Prostate gland (tissue), 2 donors: ENCODE measurements around the gene PRKG1. TPM values are rescaled to one million over a fixed set of nuclear protein-coding genes. Genes with fewer than 3 reads are reported as not detected.

ENCODE experiments used
- DNase-seq: peaks from one replicate; pipeline ENCODE4 v3.0.0-alpha.2; 2019; ENCODE audit warnings: low spot score
- H3K27ac ChIP-seq, 2 donors: fragments of 200-600 bp; sonication (generic); 2 replicates each; pipeline ENCODE4 v1.5.1; 2017 to 2019
- H3K27me3 ChIP-seq: fragments of 200-600 bp; sonication (generic); replicated peaks from 2 replicates; pipeline ENCODE4 v1.5.1; 2019; ENCODE audit not compliant: insufficient read depth
- H3K36me3 ChIP-seq, 2 donors: fragments of 200-600 bp; sonication (generic); 1 replicate in 1 of 2; 2 replicates in 1 of 2; pipeline versions ENCODE4 v1.5.1 to v1.8.1; 2017 to 2019
- H3K4me1 ChIP-seq: fragments of 200-600 bp; sonication (generic); replicated peaks from 2 replicates; pipeline ENCODE4 v1.5.1; 2019
- H3K4me3 ChIP-seq, 2 donors: fragments of 200-600 bp; sonication (generic); 2 replicates each; pipeline ENCODE4 v1.5.1; 2017 to 2019
- H3K9me3 ChIP-seq: fragments of 200-600 bp; sonication (generic); 2 replicates; pipeline ENCODE4 v1.5.1; 2017
- POLR2A ChIP-seq: fragments of 450-650 bp; IDR thresholded peaks from one replicate; pipeline ENCODE4 v1.6.1; 2016; ENCODE audit warnings: antibody characterized with exemption, mild to moderate bottlenecking
- POLR2AphosphoS5 ChIP-seq: sonication (generic); formaldehyde crosslinking; IDR thresholded peaks from one replicate; pipeline ENCODE4 v1.6.1; 2017; ENCODE audit warnings: antibody characterized with exemption
- WGBS: methylation state at CpG from one replicate; pipeline ENCODE4 v1.1.5; 2018; 5-methylcytosine and 5-hydroxymethylcytosine counted together
- intact Hi-C: fragments of 100-400 bp; cut with DNase I; formaldehyde crosslinking; loops from one replicate; pipeline ENCODE4 v1.14.2; 2022
- total RNA-seq, 2 donors: library from RNA; depleted of rRNA; stranded (reverse); fragments of >200 nt; gene quantifications; one replicate each; pipeline ENCODE4 v1.1.0, GENCODE V29; 2016
- TF ChIP-seq, protein P1 (sequence below), 4 experiments: fragments of 200-600 bp in 2 of 4; fragments of 450-650 bp in 2 of 4; sonication (generic) in 2 of 4; IDR thresholded peaks; 1 replicate in 3 of 4; 2 replicates in 1 of 4; pipeline ENCODE4 v1.5.1; 2016 to 2019; ENCODE audit warnings: antibody characterized with exemption in 4 of 4, mild to moderate bottlenecking in 2 of 4, moderate library complexity in 2 of 4

PRKG1 gene
- total RNA-seq, 2 donors from 2014 or later: 2.7 to 9.0 TPM

DNA sequence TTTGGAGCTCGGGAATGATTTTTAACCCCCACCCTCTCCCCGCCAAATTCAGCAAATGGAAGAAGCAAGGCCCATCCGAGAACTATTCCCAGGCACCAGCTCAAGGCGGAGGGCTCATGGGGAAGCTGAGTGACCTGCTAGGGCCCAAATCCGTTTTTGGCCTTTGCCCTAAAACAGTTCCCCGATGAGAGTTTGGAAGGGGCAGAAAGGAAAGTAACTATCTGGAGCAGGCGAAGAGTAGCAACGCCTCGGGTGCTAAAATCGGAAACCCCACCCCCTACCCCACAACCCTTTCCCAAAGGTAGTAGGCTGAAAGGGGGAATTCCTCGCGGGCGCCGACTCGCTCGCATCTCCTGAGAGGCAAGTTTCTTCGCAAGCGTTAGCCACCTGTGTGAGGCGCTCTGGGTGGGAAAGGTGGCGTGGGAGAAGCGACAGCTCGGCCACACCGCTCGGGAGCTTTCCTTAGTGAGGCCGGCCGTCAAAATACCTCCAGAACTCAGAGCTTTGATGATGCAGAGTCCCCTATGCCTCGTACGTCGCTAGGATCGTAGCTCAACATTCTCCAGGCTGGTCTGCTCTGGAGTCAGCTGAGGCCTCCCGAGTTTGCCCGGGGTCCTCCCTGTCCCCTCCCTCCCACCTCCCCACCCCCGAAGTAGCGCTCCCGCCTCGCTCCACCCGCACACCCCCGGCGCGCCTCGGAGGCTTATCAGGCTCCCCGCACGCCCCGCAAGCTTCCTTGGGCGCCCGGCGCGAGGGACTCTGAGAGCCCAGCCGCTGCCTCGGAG lies 642 bp upstream of the PRKG1 start:
- Histone ChIP-seq H3K27ac (peak overlapping the region; percentile 70 to 78), H3K36me3 (no peaks in the 10 kb centered on the region), H3K9me3 (no peaks in the 10 kb centered on the region), H3K27me3 (no peaks in the 10 kb centered on the region), H3K4me1 (no peaks in the 10 kb centered on the region), H3K4me3 (peak overlapping the region; percentile 44 to 56)
- intact Hi-C loops: loop anchor here (5.0 to 10.0 kb wide), 5 partner anchors 161 to 1139 kb away; partner anchors contain the start of gene CSTF2T
- peak; percentile 7 for TF ChIP-seq POLR2A
- TF ChIP-seq POLR2AphosphoS5: no peak
- DNase-seq: peak; percentile 11
- 6% methylated on average over 32 of the region's 50 CpGs for WGBS

DNA sequence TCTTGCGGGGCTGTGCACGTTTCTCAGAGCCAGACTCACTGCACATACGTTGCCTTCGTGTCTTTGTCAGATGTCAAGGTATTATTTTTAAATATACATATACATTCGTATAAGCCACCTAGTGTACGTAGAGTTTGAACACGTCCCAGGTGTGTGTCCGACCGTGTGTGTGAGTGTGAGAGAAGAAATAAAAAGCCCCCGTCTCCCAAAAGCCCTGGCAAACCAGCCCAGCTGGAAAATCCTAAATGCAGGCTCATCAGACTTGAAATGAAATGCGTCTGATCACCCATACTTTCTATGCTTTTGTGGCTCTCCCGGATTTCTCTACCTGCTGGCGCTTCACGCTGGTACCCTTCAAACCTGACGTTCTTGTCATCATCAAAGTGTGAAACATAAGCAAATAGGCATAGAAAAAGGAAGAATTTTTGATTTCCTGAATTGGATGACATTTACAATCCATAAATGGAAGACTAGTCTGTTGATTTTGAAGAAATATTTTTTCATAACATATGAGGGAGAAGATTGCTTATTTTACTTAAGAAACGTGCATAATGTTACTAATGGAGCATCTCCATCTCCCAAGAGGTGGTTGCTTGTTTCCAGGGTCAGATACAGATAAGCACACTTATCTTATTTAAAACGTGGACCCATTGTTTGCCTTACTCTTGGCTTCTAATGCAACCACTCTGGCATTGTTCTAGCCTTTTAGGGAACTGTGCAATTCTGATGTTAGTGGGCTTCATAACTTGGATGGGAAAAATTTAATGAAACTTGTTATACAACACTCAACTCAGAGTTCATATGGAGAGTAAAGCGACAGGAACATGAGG lies 971 bp downstream of the PRKG1 start:
- Histone ChIP-seq H3K27me3 (no peaks in the 10 kb centered on the region), H3K9me3 (no peaks in the 10 kb centered on the region), H3K4me1 (no peaks in the 10 kb centered on the region), H3K4me3 (peak overlapping the region; percentile 44 to 56), H3K36me3 (no peaks in the 10 kb centered on the region), H3K27ac (peak overlapping the region; percentile 70 to 78)
- no peak for DNase-seq
- intact Hi-C loops: loop anchor here (10.0 kb wide), 3 partner anchors 160 to 620 kb away; partner anchors contain the start of gene CSTF2T
- 13% methylated on average over 18 of the region's 18 CpGs for WGBS
- TF ChIP-seq, protein P1, sequence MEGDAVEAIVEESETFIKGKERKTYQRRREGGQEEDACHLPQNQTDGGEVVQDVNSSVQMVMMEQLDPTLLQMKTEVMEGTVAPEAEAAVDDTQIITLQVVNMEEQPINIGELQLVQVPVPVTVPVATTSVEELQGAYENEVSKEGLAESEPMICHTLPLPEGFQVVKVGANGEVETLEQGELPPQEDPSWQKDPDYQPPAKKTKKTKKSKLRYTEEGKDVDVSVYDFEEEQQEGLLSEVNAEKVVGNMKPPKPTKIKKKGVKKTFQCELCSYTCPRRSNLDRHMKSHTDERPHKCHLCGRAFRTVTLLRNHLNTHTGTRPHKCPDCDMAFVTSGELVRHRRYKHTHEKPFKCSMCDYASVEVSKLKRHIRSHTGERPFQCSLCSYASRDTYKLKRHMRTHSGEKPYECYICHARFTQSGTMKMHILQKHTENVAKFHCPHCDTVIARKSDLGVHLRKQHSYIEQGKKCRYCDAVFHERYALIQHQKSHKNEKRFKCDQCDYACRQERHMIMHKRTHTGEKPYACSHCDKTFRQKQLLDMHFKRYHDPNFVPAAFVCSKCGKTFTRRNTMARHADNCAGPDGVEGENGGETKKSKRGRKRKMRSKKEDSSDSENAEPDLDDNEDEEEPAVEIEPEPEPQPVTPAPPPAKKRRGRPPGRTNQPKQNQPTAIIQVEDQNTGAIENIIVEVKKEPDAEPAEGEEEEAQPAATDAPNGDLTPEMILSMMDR (IDR thresholded peaks at IDR 0.05): no peak
- TF ChIP-seq POLR2A: no peak
- no peak for TF ChIP-seq POLR2AphosphoS5

DNA sequence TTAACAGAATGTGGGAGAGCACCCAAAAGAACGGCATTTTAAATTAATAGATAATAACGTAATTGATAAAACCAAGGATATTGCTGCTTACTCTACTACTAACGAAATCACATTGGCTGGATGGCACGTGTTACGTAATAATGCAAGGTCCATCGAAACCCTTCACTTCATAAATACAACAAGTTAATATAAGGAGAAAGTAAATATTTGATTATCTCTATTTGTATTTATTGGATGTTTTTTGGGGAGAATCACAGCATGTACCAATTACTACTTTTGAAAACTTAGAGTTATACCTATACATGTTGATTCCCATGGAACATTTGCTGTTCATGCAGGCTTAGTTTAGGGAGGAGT lies 1.6 kb downstream of the PRKG1 start:
- Histone ChIP-seq H3K27ac (no peak overlapping the region), H3K36me3 (no peaks in the 10 kb centered on the region), H3K27me3 (no peaks in the 10 kb centered on the region), H3K4me1 (no peaks in the 10 kb centered on the region), H3K9me3 (no peaks in the 10 kb centered on the region), H3K4me3 (no peak overlapping the region)
- intact Hi-C loops: loop anchor here (10.0 kb wide), 3 partner anchors 159 to 619 kb away; partner anchors contain the start of gene CSTF2T
- no peak for DNase-seq
- 64% methylated on average over 6 of the region's 6 CpGs for WGBS
- no peak for TF ChIP-seq POLR2AphosphoS5
- no peak for TF ChIP-seq POLR2A
- TF ChIP-seq, protein P1 (IDR thresholded peaks at IDR 0.05): no peak

DNA sequence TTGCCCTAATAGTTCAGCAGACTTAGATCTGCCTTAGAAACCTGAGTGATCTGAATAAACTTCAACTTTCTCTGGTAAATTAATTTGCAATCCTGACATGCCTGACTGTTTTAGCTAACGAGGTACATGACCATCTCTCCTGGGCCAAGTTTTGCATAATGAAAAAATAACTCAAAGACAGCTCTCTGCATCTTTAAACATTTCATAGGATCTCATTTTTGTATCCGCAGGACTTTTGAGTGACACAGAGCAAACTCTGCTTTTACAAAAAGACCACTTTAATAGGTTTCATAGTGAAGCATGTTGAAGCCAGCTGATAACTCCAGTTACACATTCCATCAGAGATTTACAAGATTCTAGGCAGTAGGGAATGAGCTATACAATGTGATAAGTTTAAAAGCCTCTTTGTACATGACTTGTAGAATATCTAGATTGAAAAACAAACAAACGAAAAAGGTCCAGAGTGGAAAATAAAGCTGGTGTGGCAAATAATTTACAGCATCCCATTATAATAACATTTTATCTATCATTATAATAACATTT lies 2.1 kb downstream of the PRKG1 start:
- Histone ChIP-seq H3K27me3 (no peaks in the 10 kb centered on the region), H3K4me1 (no peaks in the 10 kb centered on the region), H3K36me3 (no peaks in the 10 kb centered on the region), H3K4me3 (no peak overlapping the region), H3K27ac (no peak overlapping the region), H3K9me3 (no peaks in the 10 kb centered on the region)
- intact Hi-C loops: loop anchor here (10.0 kb wide), 3 partner anchors 158 to 618 kb away; partner anchors contain the start of gene CSTF2T
- TF ChIP-seq POLR2AphosphoS5: no peak
- TF ChIP-seq, protein P1 (IDR thresholded peaks at IDR 0.05): no peak
- no peak for TF ChIP-seq POLR2A
- 26% methylated on average over 3 of the region's 3 CpGs for WGBS
- no peak for DNase-seq

DNA sequence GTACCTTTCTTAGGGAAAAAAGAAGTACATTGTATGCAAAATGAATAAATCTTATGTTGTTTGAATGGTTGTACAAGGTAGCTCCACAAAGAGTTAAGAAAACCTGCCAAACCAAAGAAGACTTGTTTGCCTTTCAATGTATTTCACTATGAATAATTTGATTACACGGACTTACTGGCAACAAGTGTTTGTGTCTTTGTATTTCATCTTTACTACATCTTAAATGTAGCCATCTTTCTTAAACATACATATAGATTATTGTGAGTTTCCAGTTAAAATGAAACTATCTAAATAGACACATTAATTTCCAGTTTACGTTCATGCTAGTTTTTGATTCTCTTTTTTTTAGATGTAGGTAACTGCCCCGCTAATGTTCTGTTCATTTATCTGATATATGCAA lies 2.8 kb downstream of the PRKG1 start:
- H3K4me3 ChIP-seq: no peak overlapping the region
- WGBS: 56% methylated on average over 3 of the region's 3 CpGs
- no peaks in the 10 kb centered on the region for H3K36me3 ChIP-seq
- no peak for DNase-seq
- no peaks in the 10 kb centered on the region for H3K9me3 ChIP-seq
- H3K4me1 ChIP-seq: no peaks in the 10 kb centered on the region
- intact Hi-C loops: loop anchor here (10.0 kb wide), 3 partner anchors 158 to 618 kb away; partner anchors contain the start of gene CSTF2T
- no peaks in the 10 kb centered on the region for H3K27me3 ChIP-seq
- no peak for TF ChIP-seq POLR2A
- TF ChIP-seq, protein P1 (IDR thresholded peaks at IDR 0.05): no peak
- no peak for TF ChIP-seq POLR2AphosphoS5
- H3K27ac ChIP-seq: no peak overlapping the region
